Measurements from ENCODE around the gene WNT7A. TPM values are rescaled to one million over a fixed set of nuclear protein-coding genes. Genes with fewer than 3 reads are reported as not detected.

Gene WNT7A
- total RNA-seq, 4 donors from 2014 or later = 0.17 TPM; not detected in 3

DNA sequence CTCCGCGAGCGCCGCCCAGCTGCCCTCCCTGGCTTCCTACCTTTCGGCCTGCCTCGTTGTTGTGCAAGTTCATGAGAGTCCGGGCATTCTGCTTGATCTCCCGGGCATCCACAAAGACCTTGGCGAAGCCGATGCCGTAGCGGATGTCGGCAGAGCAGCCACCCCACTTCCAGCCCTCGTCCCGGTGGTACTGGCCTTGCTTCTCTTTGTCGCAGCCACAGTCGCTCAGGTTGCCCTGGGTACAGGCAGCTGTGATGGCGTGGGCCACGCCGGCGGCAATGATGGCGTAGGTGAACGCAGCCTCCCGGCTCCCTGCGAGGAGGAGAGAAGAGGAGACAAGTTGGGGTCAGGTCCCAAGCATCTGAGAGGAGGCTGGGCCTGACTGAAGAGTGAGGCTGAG lies 25.4 kb downstream of the WNT7A start:
- TF ChIP-seq, protein P1, sequence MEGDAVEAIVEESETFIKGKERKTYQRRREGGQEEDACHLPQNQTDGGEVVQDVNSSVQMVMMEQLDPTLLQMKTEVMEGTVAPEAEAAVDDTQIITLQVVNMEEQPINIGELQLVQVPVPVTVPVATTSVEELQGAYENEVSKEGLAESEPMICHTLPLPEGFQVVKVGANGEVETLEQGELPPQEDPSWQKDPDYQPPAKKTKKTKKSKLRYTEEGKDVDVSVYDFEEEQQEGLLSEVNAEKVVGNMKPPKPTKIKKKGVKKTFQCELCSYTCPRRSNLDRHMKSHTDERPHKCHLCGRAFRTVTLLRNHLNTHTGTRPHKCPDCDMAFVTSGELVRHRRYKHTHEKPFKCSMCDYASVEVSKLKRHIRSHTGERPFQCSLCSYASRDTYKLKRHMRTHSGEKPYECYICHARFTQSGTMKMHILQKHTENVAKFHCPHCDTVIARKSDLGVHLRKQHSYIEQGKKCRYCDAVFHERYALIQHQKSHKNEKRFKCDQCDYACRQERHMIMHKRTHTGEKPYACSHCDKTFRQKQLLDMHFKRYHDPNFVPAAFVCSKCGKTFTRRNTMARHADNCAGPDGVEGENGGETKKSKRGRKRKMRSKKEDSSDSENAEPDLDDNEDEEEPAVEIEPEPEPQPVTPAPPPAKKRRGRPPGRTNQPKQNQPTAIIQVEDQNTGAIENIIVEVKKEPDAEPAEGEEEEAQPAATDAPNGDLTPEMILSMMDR (IDR thresholded peaks at IDR 0.05; ENCODE audit: low read depth) = no peak

DNA sequence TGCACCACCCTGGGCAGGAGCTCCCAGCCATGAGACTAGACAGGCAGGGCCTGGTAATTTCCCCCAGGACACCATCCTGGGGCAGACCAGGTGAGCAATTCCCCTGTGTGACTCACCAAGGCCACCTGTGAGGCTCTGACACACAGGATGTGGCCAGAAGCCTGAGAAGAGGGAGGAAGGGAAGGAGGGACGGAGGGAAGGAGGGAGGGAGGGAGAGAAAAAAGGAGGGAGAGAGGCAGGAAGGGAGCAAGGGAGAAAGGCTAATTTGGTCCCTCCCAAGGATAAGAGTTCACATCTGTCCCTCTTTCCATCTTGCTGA lies 25.9 kb downstream of the WNT7A start:
- TF ChIP-seq, protein P1 (IDR thresholded peaks at IDR 0.05; ENCODE audit: low read depth) = no peak

DNA sequence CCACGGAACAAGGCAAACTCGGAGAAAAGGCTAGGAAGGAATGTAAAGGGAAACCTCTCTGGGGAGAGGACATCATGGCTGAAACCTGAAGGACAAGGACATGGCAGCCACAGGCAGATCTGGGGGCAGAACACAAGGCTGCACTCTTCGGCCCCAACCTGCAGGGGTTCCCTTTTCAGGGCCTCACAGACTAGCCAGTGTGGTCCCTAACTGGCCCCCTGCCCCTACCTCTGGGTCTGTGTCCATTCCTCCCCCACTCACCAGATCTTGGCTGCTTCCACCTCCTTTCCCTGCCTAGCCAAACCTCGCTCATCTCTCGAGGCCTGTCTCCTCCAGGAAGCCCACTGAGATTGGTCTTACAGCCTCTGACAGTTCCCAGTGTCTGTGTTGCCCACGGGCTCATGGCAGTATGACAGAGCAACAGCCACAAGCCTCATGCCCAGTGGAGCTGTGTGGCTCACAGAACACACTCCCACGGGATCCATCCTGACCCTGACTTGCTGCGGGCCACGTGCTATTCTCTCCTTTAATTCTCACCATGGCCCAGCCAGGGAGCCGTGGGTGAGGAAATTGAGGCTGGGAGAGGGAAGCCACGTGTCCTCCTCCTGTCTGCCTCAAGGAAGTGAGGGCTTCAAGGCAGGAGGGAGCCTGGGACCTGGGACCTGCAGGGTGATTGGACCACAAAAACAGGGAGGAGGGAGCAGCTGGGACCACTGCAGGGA lies 26.5 kb downstream of the WNT7A start:
- TF ChIP-seq, protein P1 (IDR thresholded peaks at IDR 0.05; ENCODE audit: low read depth) = no peak

DNA sequence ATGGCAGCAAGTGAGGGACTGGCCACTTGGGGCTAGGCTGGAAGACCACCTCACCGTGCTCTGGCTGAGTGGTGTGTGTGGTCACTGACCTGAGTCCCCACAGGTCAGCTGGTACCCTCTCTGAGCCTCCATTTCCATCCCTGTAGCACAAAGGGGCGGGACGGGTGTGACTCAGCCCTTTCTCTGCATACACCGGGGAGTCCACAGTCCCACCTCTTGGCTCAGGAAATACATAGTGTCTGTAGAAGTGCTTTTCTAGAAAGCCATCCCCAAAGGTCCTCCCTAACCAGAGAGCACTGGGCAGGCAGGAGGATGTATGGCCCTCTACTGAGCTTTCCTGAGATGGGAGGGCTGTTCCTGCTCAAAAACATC lies 27.2 kb downstream of the WNT7A start:
- TF ChIP-seq, protein P1 (IDR thresholded peaks at IDR 0.05; ENCODE audit: low read depth) = no peak

DNA sequence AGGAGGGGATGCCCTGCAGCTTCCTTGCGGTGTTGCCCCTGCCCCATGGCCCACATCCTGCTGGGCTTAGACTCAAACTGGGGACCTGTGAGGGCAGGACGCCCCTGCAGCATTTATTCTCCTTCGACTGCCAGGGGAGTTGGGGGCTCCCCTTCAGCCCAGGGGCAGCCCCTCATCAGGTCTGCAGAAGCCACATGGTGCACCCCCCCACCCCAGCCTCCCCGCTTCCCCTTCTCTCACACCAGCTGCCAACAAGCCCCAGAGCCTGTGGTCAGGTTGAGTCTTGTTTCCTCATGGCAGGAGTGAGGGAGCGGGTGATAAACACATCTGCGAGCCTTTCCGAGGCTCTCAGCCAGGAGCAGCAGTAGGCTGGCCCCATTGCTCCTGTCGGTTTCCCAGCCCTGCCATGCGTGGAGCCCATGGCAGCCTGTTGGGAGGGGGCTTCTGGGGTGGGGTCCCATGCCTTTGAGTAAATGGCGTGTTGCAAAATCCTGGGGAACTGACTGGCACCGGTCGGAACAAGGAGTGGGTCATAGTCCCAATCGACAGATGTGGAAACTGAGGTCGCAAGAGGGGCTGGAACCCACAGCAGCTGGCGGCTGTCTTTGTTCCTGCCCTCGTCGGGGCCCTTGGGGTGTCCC lies 27.8 kb downstream of the WNT7A start:
- TF ChIP-seq, protein P1 (IDR thresholded peaks at IDR 0.05; ENCODE audit: low read depth) = no peak

DNA sequence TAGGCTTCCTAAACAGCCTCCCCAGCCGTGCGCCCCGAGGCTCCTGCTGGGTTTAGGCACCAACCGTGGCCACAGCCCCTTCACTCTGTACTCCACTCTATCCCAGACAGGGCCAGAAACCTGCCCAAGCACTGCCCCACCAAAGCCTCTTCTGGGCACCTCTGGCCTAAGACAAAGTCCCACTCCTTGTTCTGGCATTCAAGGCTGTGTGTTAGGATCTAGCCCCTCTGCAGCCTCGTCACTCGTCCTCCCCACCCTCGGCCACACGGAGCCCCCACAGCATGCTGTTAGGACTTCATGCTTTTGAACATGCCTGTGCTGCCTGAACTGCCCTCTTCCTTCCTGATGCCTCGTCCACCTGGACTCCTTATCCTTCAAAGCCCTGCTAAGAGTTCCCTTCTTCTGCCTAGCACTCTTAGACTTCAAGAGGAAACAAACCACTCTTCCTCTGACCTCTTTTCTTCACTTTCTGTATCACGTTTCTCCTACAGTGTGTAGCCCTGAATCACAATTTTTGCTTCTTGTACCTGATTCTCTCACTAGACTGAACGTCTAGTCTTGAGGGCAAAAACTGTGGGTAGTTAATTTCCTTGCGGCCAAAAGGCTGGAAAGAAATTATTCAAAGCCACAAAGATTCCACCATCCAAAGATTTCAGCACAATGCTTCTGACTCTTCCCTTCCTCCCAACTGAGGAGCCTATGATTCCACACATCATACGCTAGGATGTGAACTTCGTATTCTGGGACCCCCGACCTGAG lies 28.6 kb downstream of the WNT7A start:
- TF ChIP-seq, protein P1 (IDR thresholded peaks at IDR 0.05; ENCODE audit: low read depth) = no peak

All from subcutaneous adipose tissue (tissue), 4 donors.